ENCODE measurements around the gene CSF1R.

DNA sequence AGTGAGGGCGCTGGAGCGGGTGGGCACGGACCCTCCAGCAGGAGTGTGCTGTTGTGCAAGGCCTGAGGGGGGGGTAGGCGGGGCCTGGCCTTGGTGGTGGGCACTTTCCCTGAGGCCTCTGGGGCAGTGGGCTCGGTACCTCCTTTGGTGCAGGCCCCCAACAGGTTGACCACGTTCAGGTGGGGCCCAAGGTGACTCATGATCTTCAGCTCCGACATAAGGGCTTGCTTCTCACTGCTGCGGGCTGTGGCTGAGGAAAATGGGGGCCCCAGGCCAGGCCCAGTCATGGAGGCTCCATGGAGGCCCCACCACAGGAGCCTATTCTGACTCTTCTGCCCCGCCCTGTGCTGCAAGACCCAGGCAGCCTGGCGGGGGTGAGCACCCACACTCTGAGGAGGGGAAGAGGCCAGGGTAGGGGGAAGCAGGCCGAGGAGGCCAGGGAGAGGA lies 37.8 kb upstream of the CSF1R start:
- TF ChIP-seq CTCF (conservative IDR thresholded peaks at IDR 0.05 in 1 of 2, IDR thresholded peaks at IDR 0.05 in 1 of 2; ENCODE audit: extremely low read depth in 1 of 2, insufficient read depth in 1 of 2, low read depth in 1 of 2, low read length in 2 of 2) (no peak), EZH2 (IDR thresholded peaks at IDR 0.05; ENCODE audit: borderline replicate concordance, low read length) (no peak)
